Ureter (tissue), 1 donor: Measurements from ENCODE around the gene BCL2L11. TPM values are rescaled to one million over a fixed set of nuclear protein-coding genes. Genes with fewer than 3 reads are reported as not detected.
A peak's percentile ranks its signal among the peaks of the same experiment; 100 is the strongest.

Experiments used
- DNase-seq: peaks from one replicate; pipeline ENCODE4 v3.0.0-alpha.2; 2020; ENCODE audit warnings: low spot score
- total RNA-seq: library from RNA; stranded (reverse); gene quantifications from one replicate; pipeline ENCODE4 v1.2.4, GENCODE V29; 2023
- donor health status: DM: yes; HTN: yes; CAD: no.

The BCL2L11 gene
- total RNA-seq, 1 donor from 2014 or later, result 18.3 TPM

DNA sequence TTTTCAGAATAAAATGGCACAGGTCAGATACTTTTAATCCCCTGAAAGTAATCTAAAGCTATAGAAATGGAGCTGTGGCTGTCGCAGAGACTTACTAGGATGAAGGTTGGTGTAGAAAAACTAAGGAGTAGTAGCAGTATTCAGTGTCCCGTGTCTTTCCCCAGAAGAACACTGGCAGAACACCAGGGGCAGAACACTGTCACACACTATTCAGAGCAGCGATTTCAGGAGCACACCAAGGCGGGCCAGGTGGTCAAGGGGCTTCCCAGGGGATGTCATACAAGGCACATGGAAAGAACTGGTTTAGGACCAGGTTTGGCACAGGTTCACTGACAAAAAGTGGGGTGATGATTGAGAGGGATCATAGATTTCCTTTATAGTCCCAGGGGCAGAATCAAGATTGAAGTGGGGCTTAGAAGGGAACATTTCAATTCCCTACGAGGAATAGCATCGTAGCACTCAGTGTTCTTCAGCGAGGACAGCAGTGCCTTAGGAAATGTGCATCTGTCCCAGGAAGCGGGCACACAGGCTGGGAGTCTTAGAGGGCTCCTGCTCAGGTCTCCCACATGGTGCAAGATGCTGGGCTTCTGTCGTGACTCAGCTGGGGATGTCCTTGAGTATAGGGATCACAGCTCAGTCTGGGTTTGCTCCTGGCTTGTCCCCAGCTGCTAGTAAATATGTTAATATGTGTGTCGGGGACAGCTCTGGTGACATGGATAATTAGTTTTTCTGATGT, 22.6 kb downstream of the BCL2L11 start:
- no peak for DNase-seq

DNA sequence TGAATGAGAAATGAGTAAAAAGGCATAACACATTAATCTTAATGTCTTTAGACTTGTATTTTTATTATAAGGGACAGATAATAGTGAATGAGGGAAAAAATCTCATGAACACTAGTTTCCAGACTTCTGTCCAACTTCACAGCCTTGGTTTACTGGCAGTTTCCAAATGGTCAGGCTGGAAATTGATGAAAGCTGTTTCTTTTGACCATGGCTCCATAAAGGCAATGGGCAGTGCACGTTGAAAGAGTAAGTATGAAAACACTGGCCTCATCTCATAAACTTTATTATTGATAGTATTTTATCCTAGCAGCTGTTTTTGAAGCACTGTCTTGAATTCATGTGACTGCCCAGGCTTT, 23.1 kb downstream of the BCL2L11 start:
- no peak for DNase-seq

- DNase-seq, result no peak
Observed at GRCh38 chr2:111145103-111145760, 24.5 kb downstream of the BCL2L11 start.

DNA sequence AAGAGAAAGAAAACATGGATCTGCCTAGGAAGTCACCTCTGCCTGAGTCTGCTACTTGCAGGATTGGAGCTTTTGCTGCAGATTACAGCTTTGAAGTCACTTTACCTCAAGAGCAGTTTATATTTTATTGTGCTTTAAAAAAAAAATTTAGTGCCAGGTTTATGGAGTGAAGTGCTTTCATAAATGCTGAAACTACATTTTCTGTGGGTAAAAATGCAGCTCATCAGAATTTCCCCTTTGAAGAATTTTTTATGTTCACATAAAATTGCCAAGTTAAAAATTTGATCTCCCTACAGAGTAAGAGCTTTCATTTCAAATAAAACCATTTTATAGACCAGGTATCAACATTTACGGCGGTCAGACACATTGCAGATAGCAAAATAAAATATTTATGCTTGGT, 25.2 kb downstream of the BCL2L11 start:
- no peak for DNase-seq

DNA sequence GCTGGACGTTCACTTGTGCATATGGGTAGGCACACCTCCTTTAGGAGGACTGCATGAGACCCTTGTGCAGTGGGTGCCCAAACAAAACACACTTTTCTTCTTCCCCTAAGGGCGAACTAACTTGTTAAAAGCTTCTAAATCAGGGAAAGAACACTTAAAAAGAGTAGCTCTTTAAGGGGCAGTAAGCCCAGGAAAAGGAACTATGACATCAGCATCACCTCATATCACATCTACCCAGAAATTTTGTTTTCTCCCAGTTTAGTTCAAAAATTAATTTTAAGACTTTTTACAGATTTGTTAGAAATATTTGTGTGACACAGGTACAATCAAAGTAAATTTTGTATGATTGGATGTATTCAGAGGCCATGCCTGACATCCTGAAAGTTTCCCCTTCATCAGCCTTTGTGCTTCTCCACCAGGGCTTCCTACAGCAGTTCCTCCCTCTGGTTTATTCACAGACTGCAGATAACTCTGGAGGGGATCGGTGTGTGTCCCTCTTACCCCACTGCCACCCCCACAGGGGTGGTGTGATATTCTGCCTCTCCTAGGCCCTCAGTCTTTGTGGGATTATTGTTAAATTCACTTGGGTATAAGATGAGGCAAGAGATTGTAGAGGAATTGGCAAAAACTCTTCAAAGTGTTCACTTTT, 27.6 kb downstream of the BCL2L11 start:
- no peak for DNase-seq

DNA sequence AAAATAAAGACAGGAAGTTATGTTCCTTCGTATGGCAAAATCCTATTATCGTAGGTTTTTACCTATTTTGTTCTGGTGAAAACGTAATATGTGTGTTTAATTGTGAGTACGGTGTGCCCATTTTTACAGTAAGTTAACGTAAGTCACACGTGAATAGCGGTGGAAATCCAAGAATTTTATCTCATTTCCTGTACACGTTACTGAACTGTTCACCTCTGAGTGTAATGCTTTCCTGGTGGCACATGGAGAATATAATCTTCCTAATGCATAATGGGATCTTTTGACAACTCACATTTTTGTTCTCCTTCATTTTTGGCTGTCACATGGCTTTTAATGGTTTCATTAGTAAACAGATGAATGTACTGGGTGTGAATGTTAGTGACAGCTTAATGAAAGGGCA, 28.2 kb downstream of the BCL2L11 start:
- no peak for DNase-seq

GRCh38 chr2:111149882-111150455, 29.3 kb downstream of the BCL2L11 start:
- no peak for DNase-seq

- no peak for DNase-seq
Observed at GRCh38 chr2:111154758-111155157, 34.0 kb downstream of the BCL2L11 start.

DNA sequence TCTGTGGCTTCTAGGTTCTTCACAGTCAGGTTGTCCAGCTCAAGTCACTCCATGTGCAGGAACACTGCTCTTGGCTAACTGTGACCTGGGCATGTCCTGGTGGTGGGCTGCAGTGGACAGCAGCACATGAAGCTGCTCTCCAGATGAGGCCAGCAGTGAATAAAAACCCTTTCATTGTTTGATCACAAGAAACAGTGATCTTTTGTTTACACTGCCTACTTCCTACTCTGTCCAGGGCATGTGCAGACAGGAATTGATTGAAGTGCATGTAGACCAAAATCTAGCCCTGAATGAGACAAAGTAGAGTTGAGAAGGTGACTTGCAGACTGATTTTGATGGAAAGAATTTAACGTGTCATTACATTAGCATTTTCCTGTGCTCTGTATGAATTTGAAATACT, 34.9 kb downstream of the BCL2L11 start:
- DNase-seq, result no peak

- no peak for DNase-seq
Observed at GRCh38 chr2:111156529-111156928, 35.8 kb downstream of the BCL2L11 start.

DNA sequence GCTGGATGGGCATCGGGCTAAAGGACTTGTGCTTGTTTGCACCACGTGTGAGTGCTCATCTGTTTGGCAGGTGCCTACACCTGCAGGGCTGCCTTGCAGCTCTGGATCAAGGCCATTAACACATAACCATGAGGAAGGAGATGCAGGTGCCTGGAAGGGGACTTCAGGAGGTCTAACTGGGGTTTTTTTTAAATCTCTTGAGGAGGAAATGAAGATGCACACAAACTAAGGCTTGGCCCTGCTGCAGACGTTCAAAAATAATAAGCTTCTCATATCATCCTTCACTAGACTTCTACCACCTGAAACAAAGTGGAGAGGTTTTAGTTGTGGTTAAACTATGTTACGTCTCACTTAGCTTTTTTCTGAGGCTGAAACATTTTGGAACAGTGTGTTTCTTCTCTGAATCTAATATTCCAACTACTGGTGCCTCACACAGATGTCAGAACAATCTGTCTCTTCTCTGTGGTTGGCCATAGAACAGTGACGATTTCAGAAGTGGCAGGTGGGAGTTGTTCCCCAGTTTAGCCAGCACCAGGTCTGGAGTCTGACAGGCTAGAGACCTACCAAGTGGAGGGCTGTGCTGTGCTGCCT, 36.5 kb downstream of the BCL2L11 start:
- no peak for DNase-seq

DNA sequence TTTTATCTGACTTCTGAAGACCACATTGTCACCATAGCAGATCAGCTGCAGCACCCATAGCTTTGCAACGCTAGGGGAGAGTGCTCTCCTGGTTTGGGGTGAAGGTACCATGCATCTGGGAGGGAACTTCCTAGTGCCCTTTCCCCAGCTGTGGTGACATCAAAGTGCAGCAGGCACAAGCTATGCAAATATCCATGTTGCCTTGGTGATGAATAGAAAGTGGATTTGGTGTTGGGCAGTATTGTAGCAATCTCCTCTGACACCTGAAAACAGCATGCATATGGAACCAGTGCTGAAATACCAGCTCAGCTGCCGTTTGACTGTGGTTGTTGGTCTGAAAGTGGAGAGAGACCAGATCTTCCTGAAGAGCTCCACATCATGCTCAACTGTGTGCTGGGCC, 37.1 kb downstream of the BCL2L11 start:
- no peak for DNase-seq

DNA sequence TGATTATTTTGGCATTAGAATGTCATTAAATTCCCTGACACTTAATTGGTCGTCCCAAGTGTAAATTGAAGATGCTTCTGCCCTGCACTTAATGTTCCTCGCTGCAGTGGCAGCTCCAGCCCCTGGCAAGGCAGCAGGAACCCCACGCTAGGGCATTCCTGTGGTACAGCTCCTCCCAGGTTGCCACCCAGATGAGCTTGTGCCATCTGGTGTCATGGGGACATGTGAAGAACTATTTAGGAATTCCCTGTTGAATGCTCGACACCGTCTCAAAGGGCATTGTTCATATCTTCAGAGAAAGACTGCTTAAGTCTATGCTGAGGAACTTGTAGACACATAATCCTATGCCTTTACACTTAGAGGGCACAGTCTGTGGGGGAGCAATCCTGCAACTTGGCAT, 38.9 kb downstream of the BCL2L11 start:
- DNase-seq, result no peak

- DNase-seq, result no peak
Observed at GRCh38 chr2:111160758-111161157, 40.0 kb downstream of the BCL2L11 start.

DNA sequence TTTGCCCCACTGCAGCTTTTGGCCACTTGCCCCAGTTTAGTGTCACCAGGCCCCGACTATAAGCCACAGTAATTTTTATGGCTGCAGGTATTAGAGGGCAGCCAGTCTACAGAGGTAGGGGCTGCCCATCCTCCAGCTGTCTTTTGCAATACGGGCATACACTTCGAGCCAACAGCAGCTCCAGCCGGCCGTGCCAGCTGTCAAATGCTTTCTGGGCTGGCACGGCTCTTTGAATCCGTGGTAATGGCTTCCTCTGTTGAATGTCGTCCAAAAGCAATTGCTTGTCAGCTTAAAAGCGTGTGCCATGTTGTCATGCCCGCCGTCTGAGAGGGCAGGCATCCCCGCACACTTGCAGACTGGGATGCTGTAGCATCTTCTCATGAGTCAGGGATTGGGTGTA, 41.3 kb downstream of the BCL2L11 start:
- DNase-seq, result no peak

GRCh38 chr2:111162718-111163331, 42.1 kb downstream of the BCL2L11 start:
- no peak for DNase-seq

DNA sequence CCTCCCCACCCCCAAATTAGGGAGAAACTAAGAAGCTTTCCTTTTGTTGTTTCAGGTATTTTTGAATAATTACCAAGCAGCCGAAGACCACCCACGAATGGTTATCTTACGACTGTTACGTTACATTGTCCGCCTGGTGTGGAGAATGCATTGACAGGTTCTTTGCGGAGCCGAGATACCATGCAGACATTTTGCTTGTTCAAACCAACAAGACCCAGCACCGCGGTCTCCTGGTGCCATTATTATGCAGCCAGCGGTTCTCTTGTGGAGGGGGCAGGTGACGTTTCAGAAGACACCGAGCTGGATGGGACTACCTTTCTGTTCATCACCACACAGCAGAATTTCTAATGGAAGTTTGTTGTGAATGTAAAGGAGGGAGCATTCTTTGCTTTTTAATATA, 43.4 kb downstream of the BCL2L11 start:
- DNase-seq, result no peak

DNA sequence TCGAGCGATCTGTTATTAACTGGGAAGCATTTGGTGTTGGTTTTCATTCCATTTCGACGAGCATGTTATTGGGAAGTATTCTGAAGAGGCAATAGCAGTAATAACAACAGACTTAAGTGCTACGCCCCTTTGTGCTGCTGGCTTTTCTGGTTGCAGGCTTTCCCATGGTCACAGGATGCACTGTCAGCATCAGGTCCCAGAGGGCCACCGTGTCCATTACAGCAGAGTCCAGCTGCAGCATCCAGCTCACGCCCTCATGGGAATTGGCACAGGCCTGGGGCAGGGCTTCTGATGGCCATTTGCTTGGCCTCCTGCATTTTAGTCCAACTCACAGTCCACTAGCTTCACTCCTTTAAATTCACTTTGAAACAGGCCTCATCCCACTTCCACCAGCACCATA, 44.4 kb downstream of the BCL2L11 start:
- DNase-seq, result no peak

- DNase-seq, result peak; percentile 20
Observed at GRCh38 chr2:111166115-111166514, 45.4 kb downstream of the BCL2L11 start.

DNA sequence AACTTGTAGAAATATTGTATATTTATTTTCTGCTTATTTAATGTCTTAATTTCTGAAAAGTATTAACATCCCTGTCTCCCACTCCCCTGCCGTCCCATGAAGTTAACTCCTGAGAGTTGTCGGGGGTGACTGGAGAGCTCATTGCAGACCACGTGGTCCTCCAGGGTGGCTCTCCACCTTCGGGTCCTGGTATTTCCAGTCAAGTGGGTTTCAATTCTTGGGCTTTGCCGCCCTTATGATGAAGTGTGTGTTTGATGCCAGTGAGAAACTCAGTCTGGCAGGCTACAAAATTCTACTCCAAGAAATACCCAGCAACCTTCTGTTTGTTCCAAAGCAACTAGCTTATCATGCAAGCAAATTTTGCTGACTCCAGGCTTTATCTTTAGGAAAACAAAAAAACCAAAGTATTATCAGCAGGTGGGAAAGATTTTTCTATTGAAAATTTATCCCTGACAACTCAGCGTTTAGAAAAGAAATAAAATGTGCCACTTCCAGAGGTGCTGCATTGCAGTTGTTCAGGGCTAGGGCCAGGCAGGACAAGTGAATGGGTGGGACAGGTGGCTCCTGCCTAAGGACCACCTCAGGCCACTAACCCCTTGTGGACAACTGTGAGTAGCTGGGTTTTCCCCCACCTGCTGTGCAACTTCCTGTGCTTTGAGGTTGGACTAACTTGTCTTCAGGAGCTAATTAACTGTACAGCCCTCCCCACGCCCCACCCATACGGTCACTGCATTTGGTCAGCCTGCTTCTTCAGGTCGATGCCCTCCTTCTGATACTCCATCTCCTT, 46.6 kb downstream of the BCL2L11 start:
- DNase-seq, result peak; percentile 28

- peak; percentile 23 for DNase-seq
Observed at GRCh38 chr2:111167863-111168162, 47.1 kb downstream of the BCL2L11 start.
